Activated CD8-positive, alpha-beta memory T cell treated with anti-CD3 and anti-CD28 coated beads, Interleukin-2, amount 50 U/mL, for 24 hours (primary cell): ENCODE data around the gene PLA2G4B.

ENCODE experiments used
- DNase-seq: peaks from one replicate; pipeline ENCODE4 v3.0.0-alpha.2; 2020; ENCODE audit errors: extremely low read depth

Gene PLA2G4B

GRCh38 chr15:41838400-41838897 is at the start of gene PLA2G4B:
Gene PLA2G4B, plus strand, starts transcription at chr15:41838847. Its CDS starts 67 bp downstream, at chr15:41838914.
- DNase-seq = no peak

GRCh38 chr15:41789236-41789635 is 49.4 kb upstream of the PLA2G4B start:
- DNase-seq = no peak

DNA sequence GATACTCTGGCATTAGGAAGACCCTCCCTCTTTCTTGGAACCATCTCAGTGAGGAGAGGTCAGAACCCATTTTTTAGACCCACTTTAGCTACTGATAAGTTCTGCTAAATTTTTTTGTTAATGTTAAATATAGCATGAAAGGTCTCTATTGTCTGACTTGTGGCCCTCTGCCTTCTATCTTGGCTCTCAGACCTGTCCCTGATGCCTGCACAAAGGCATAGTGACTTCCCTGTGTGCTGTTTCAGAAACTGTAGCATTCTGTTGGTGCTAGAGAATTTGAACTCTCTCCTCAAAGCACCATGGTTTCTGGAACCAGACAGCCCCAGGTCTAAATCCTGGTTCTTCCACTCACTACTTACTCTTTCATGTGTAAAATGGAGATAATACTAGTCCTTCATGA is 49.0 kb upstream of the PLA2G4B start:
- DNase-seq = no peak

DNA sequence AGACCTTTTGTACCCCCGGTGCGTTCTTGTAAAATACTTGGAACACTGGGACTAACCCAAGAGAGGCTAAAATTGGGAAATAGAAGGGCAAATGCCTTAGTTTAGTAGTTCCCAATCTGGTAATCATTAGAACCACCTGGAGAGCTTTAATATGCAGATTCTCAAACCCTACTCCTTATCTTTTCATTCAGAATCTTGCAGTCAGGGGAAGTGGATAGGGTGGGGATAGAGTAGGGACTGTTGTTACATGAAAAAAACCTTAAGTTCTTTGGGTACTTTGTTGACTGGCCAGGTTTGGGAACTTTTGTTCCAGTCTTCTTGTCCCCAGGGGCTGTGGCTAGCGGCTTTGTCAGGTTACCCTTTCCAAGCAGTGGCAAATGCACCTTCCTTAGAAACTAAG is 48.5 kb upstream of the PLA2G4B start:
- DNase-seq = no peak

DNA sequence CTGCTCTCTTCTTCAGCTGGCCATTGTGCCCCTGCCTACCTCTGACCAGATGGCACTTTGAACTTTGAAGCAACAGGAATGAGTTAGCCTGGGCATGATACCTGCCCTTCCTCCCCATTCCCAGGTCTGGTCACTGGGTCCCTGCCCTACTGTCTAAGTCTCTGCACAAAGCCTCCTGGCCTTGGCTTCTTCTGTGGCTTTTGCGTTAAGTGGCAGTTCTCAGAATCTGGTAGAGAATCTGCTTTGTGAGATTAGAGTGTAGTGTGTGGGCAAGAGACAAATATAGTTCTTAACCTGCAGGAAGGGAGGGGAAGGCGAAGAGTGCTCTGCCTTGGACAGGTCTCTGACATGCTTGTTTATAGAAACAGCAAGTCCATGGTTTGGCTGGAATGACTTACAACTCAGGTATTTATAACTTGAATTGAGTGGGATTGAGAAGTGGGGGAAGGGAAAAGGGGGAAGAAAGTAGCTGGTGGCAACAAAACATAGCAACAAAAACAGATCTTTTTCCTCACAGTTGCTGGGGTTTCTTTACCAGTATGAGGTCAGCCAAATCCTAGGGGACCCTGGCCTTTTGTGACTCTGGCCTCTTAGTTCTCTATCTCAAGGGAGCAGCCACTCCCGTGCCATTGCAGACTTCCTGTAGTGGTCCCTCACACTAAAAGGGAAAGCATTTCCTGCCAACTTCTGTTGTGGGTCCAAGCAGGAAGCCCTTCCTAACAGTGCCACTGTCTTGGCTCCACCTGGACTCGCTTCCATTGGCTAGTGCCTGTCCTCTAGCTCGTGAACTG is 47.7 kb upstream of the PLA2G4B start:
- no peak for DNase-seq

- DNase-seq = no peak
Measured at GRCh38 chr15:41791547-41791937, 47.1 kb upstream of the PLA2G4B start.

DNA sequence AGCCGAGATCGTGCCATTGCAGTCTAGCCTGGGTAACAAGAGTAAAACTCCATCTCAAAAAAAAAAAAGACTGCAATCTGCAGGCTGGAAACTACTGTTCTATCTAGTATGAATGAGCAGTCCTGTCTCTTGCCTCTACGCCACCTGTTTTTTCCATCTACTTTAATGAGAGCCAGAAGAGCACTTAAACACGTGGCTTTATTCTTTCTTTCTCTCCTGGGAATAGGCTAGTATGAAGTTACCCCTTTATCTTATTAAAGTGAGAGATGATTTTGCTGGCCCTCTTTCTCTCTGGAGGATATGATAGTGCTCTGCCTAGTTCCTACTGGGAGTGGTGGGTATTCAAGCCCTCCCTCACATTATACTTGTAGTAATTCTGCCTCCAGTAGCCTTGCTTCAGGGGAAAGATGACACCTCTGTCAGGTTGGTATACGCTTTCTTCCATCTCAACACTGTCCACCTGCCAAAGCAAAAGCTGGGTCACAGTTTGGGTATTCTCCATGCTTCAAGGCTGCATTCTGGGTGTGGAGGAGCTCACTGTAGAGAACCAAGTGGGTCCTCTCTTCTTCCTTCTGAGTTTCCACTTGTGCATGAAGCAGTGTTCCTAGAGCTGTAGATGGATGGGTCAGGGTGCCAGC is 46.5 kb upstream of the PLA2G4B start:
- DNase-seq = no peak

DNA sequence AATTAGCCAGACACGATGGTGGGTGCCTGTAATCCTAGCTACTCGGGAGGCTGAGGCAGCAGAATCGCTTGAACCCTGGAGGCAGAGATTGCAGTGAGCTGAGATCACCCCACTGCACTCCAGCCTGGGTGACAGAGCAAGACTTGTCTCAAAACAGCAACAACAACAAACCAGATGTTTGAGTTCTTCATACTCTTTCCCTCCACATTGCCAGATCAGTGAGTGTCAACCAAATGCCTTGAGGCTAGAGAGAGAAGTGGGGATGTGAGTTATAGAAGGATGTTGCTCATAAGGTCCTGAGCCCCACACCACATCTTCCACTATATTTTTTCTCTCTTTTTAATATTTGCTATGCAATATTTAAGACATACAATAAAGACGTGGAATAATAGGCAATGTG is 44.6 kb upstream of the PLA2G4B start:
- DNase-seq = no peak

DNA sequence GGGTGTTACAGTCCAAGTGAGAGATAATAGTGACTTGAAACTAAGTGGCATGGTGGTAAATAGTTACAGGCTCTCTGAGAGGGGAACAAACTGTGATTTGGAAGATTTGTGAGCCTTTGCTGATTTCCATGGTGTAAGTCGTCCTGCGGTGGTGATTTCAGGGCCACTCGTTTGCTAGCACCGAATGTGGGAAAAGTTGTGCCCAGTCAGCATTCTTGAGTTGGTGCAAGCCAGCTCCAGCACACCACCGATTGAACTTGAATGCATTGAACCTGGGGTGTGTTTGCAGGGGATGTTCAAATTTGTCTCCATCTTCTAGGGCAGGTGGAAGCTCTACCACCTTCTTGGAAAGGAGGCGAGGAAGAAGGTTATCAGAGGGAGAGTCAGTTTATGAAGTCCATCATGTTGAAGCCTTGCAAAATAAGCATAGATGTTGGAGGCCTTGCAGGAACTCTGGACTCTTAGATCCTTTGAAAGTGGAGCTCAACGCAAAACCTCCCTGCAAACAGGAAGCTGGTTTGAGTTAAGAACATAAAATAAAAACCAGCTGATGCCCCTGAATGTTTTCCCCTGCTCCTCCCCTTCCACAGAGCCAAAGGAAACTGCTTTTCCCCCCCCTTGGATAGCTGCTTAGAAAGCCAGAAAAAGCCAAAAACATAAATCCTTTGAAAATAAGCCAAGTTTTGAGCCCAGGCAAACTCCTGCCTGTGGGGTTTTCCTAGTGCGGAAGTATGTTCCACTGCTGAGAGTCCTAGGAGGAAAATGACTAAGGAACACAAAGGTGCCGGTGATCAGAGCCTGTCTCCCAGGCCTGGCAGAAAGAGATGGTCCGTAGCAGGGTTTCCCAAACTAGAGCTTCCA is 42.4 kb upstream of the PLA2G4B start:
- no peak for DNase-seq

- no peak for DNase-seq
Measured at GRCh38 chr15:41797201-41797944, 41.3 kb upstream of the PLA2G4B start.

- no peak for DNase-seq
Measured at GRCh38 chr15:41798607-41799487, 39.8 kb upstream of the PLA2G4B start.

DNA sequence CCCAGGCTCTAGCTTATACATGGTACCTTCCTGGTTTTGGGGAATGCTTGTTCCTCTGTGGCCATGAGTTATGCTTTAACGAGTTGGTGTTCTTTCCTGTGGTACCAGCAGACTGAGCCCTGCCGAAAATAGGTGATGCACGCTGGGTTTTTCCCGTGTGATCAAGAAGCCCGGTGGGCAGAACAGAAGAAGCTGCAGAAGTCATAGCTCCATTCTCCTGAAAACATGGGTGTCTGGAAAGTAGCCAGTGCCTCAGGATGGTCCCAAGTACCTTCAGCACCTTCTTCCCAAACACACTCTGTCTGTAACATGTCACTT is 39.2 kb upstream of the PLA2G4B start:
- no peak for DNase-seq

DNA sequence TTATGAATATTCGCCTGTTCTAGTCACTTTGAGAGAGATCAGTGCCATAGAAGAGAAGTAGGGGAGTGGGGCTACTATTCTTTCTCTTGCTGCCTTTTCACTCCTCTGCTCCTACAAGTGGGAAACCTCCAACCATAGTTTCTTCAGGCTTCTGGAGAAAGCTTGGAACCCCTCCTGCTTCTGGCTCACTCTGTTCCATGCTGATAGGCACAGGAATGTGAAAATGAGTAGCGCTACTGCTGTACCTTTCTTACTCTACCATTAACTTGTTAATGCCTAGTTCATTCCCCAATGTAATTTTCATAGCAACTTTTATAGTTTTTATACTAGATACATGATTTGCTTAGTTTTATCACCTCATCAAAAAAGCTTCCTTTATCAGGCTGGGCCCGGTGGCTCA is 37.5 kb upstream of the PLA2G4B start:
- no peak for DNase-seq

DNA sequence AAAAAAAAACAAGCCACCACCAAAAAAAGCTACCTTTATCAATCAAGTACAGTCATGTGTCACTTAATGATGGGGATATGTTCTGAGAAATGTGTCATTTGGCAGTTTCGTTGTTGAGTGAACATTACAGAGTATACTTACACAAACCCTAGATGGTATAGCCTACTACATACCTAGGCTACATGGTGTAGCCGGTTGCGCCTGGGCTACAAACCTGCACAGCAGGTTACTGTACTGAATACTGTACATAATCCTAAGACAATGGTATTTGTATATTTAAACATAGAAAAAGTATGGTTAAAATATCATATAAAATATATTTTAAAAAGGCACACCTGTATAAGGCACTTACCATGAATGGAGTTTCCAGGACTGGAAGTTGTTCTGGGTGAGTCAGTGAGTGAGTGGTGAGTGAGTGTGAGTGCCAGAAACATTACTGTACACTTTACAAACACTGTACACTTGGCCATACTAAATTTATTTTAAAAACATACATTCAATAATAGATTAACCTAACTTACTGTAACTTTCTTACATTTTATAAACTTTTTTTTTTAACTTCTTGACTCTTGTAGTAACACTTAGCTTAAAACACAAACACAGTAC is 36.7 kb upstream of the PLA2G4B start:
- DNase-seq = no peak

GRCh38 chr15:41804361-41804760 is 34.3 kb upstream of the PLA2G4B start:
- no peak for DNase-seq

DNA sequence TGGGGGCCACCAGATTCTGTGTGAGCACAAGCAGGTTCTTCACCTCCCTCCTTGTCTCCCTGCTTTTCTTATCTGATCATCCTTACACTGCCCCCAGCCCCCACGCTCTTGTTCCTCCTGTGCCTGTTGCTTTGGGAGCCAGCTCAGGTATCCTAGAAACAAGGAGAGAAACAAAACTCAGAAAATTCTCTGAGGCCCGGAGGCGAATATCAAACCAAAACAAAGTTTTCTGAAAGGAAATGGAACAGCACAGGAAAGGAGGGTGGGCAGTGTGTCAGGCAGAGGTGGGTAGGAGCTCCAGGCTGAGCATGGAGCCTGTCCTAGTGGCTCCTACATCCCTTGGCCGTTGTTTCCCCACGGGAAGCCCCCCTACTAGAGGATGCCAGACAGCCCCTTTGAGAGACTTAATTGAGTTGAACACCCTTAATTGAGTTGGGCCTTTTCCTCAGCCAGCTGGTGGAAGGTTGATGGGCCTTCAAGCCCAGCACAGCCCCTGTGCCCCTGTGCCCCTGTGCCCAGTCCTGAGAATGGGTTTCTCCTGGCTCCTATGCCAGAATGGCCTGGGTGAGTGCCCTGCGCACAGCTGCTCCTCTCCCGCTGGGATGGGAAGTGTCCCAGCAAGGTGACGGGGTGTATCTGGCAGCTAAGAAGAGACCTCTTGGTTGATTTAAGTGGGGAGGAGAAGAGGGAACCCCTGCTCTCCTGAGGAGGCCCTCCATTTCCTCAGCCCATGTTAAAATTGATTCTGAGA is 33.6 kb upstream of the PLA2G4B start:
- DNase-seq = no peak

DNA sequence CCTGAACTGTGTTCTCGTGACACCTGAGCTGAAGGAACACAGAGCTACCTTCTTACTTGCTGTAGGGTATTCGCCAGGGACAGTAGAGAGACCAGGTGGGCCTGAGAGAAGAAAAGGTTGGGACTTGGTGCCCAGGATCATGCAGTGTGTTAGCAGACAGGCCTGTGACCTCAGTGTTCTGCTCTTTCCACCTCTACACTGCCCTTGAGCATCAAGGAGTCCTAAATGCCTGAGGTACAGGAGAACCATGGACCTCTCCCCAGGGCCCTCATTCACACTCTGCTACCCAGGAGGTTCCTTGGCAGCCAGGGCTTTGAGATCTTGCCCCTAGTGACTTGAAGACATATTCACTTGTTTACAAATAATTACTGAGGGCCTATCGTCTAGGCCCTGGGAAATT is 32.9 kb upstream of the PLA2G4B start:
- no peak for DNase-seq

DNA sequence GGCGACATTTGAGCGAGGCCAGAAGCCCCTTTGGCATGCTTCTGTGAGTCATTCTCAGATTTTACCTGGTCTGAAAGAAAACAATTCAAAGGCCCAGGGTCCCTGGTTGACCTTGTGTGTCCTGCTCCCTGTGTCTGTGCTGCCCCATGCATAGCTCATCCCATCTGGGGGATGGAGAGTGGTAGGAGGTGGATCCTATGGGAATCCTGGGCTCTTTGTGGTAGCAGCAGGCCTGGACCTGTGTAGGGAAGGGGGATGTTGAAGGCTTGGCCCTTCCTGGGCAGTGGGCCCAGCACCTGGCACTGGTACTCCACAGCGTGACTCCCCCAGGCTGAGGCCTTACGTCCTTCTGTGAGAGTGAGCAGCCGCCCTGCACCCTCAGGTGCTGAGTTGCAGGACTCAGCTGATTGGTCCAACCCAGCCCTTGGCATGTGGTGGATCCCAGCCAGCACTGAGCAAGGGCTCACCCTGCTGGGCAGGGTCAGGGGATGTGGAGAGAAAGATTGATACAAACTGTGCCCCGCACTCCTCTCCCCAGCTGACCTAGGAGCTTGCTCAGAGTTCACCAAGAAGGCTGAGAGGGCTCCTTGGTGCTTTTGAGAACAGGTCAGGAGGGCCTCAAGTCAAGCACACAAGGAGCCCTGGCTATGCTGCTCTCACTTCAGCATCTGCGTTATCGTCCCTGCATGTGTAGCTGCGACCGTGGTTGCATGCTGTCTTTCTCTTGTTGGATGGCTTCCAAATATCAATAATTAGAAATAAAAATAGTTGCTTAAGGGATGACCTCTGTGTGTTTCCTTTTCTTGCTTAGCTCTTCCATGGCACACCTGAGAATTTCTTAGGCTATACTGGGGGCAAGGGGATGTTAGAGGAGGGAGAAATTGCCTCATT is 32.1 kb upstream of the PLA2G4B start:
- DNase-seq = no peak

DNA sequence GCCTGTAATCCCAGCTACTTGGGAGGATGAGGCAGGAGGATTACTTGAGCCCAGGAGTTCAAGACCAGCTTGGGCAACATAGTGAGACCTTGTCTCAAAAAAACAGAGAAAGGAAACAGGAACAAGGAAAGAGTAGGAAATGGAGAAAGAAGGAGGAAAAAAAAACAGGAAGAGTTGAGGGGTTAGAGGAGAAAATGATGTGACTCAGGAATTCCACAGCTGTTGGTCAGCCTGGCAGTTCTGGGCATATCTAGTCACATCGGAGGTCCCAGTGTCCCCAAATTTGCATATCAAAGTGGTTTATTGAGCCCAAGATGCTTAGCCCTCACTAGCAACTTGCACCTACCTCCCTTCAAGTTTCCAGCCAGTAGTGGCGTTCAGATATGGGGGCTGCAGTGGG is 29.5 kb upstream of the PLA2G4B start:
- no peak for DNase-seq
